ENCODE measurements around the gene ROR1.

ROR1 gene

DNA sequence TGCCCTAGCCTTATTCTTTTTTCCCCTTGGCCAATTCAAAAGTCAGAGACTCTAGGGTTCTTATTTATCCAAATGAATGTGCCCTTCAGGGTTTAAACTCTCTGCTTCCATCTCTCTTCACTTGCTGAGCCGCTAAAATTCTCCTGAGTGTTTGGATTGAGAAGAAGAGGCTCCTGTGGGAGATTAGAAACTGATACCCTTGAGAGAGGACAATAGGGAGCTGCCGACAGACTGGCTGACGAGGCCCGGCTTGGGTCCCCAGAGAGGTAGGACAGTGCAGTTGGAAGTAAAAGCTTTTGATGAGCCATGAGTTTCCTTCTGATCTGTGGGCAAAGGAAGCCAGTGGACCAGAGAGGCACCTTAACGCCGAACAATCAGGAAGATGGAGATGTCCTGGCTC, 388.3 kb downstream of the ROR1 start:
- no peak for DNase-seq (ENCODE audit: low read depth in 2 of 2)
- H3K4me3 ChIP-seq (replicated peaks in 1 of 2; ENCODE audit: low read depth in 2 of 2, low read length in 2 of 2): no peak overlapping the region
- TF ChIP-seq, protein P1, sequence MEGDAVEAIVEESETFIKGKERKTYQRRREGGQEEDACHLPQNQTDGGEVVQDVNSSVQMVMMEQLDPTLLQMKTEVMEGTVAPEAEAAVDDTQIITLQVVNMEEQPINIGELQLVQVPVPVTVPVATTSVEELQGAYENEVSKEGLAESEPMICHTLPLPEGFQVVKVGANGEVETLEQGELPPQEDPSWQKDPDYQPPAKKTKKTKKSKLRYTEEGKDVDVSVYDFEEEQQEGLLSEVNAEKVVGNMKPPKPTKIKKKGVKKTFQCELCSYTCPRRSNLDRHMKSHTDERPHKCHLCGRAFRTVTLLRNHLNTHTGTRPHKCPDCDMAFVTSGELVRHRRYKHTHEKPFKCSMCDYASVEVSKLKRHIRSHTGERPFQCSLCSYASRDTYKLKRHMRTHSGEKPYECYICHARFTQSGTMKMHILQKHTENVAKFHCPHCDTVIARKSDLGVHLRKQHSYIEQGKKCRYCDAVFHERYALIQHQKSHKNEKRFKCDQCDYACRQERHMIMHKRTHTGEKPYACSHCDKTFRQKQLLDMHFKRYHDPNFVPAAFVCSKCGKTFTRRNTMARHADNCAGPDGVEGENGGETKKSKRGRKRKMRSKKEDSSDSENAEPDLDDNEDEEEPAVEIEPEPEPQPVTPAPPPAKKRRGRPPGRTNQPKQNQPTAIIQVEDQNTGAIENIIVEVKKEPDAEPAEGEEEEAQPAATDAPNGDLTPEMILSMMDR (IDR thresholded peaks at IDR 0.05; ENCODE audit: low read depth, low read length): no peak

DNA sequence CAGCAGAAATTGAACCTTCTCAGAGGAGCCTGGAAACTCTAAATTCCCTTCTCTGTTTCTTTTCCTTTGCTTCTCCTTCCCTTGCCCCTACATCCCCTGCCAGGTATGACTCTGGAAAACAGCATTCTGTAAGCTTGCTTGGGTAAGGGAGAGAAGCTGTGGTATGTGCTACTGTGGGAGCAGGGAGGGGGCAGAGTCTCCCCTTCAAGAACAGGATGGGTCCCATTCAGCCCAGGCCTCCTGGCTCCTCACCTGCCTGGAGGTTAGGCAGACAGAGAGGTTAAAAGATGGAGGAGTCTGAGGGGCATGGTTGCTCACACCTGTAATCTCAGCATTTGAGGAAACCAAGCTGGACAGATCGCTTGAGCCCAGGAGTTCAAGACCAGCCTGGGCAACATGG, 389.0 kb downstream of the ROR1 start:
- no peak for DNase-seq (ENCODE audit: low read depth in 2 of 2)
- TF ChIP-seq, protein P1 (IDR thresholded peaks at IDR 0.05; ENCODE audit: low read depth, low read length): no peak
- no peak overlapping the region for H3K4me3 ChIP-seq (replicated peaks in 1 of 2; ENCODE audit: low read depth in 2 of 2, low read length in 2 of 2)

DNA sequence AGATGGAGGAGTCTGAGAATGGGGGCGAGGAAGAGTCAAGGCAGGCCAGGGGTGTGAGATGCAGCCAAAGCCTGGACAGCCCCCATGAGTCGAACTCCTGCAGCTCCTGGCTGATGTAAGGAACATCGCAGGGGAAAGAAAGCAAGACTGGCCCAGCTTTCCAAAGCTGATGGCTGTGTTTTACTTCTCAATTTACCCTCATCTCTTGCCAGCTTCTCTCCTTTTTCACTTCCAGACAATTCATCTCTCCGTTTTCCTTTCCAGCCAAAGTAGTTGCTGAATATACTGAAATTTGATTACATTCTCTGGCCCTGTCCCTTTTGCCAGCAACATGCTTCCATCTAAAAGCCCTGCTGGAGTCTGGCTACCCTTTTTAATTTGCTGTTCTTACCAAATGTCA, 389.6 kb downstream of the ROR1 start:
- no peak for DNase-seq (ENCODE audit: low read depth in 2 of 2)
- no peak overlapping the region for H3K4me3 ChIP-seq (replicated peaks in 1 of 2; ENCODE audit: low read depth in 2 of 2, low read length in 2 of 2)
- TF ChIP-seq, protein P1 (IDR thresholded peaks at IDR 0.05; ENCODE audit: low read depth, low read length): no peak

DNA sequence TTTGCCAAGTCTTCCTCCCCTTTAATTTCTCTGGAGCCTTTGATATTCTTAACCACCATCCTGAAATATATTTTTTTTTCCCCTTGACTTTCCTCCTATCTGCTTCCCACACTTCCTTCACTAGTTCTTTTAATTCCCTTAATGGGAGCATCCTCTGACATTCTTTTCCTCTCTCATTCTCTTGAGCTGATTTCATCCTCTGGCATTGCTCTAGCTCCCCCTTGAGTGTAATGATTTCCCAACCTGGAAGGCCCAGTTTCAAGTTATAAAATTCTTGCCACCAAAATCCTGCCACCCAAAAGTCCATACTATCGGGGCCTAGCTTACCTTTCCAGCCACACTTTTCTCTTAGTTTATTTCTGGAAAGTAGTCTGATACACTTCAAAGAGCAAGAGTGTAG, 390.2 kb downstream of the ROR1 start:
- peak; percentile 67 to 70 for DNase-seq (ENCODE audit: low read depth in 2 of 2)
- H3K4me3 ChIP-seq (replicated peaks in 1 of 2; ENCODE audit: low read depth in 2 of 2, low read length in 2 of 2): no peak overlapping the region

DNA sequence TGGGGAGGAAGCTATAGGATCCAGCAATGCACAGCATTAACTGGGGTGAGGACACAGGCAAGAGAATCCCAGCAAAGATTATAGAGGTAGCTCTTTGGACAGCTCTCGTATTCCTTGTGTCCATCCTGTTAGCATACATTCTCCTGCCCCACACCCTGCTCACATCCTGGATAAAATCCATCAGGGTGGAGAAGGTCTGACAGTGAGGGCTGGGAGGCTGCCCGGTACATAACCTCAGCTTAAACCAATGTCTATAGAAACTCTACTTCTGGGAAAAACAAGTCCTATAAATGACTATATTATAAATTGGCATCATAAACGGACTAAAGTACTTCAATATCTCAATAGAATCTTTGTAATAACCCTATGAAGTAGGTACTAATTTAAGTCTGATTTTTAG, 392.8 kb downstream of the ROR1 start:
- no peak for DNase-seq (ENCODE audit: low read depth in 2 of 2)
- TF ChIP-seq, protein P1 (IDR thresholded peaks at IDR 0.05; ENCODE audit: low read depth, low read length): no peak

More for the DNA sequence above, 390.2 kb downstream of the ROR1 start:
- TF ChIP-seq, protein P1 (IDR thresholded peaks at IDR 0.05; ENCODE audit: low read depth, low read length): peak; percentile 61

DNA sequence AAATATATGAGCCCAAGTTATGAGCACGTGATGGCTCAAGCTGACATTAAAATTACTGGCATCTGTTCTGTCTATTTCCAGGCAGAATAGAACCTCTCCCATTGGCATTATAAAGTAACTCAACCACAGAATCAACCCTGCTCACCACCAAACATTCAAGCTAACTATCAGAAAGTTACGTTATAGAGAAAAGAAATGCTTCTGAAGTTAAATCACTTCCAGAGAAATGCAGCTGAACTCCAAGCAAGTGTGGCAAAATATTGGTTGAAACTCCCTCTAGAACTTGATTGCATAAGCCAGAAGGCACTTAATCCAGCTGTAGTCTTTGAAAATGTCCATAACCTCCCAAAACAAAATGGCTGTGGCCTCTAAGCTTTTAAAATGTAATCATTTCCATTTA, 393.4 kb downstream of the ROR1 start:
- H3K4me3 ChIP-seq (replicated peaks in 1 of 2; ENCODE audit: low read depth in 2 of 2, low read length in 2 of 2): no peak overlapping the region
- DNase-seq (ENCODE audit: low read depth in 2 of 2): peak; percentile 39 to 40
- TF ChIP-seq, protein P1 (IDR thresholded peaks at IDR 0.05; ENCODE audit: low read depth, low read length): no peak

More for the DNA sequence above, 392.8 kb downstream of the ROR1 start:
- H3K4me3 ChIP-seq (replicated peaks in 1 of 2; ENCODE audit: low read depth in 2 of 2, low read length in 2 of 2): no peak overlapping the region

DNA sequence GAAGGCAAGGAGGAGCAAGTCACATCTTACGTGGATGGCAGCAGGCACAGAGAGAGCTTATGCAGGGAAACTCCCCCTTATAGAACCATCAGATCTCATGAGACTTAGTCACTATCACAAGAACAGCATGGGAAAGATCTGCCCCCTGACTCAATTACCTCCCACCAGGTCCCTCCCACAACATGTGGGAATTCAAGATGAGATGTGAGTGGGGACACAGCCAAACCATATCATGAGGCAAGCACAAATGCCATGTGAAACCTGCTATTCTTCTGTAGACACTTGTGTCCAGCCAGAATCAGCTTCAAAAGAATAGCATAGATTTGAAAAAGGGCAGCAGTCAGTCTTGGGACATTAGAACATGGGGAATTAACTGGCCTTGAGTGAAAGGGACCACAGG, 397.4 kb downstream of the ROR1 start:
- peak; percentile 19 to 26 for DNase-seq (ENCODE audit: low read depth in 2 of 2)
- H3K4me3 ChIP-seq (replicated peaks in 1 of 2; ENCODE audit: low read depth in 2 of 2, low read length in 2 of 2): no peak overlapping the region
- TF ChIP-seq, protein P1 (IDR thresholded peaks at IDR 0.05; ENCODE audit: low read depth, low read length): no peak
